Measurements from ENCODE around the gene DDI1.

Gene DDI1

DNA sequence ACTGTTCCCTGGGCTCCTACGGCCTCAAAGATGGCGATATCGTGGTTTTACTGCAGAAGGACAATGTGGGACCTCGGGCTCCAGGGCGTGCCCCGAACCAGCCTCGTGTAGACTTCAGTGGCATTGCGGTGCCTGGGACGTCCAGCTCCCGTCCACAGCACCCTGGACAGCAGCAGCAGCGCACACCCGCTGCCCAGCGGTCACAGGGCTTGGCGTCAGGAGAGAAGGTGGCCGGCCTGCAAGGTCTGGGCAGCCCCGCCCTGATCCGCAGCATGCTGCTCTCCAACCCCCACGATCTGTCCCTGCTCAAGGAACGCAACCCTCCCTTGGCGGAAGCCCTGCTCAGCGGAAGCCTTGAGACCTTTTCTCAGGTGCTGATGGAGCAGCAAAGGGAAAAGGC lies 555 bp downstream of the DDI1 start:
- in situ Hi-C loops (cut with HindIII; ENCODE audit: low sequenced_read_pairs), result no loop called here

- in situ Hi-C loops (cut with HindIII; ENCODE audit: low sequenced_read_pairs), result no loop called here
Measured at GRCh38 chr11:104041792-104042191, 5.4 kb downstream of the DDI1 start.

- in situ Hi-C loops (cut with HindIII; ENCODE audit: low sequenced_read_pairs), result no loop called here
Measured at GRCh38 chr11:104043142-104043541, 6.7 kb downstream of the DDI1 start.

DNA sequence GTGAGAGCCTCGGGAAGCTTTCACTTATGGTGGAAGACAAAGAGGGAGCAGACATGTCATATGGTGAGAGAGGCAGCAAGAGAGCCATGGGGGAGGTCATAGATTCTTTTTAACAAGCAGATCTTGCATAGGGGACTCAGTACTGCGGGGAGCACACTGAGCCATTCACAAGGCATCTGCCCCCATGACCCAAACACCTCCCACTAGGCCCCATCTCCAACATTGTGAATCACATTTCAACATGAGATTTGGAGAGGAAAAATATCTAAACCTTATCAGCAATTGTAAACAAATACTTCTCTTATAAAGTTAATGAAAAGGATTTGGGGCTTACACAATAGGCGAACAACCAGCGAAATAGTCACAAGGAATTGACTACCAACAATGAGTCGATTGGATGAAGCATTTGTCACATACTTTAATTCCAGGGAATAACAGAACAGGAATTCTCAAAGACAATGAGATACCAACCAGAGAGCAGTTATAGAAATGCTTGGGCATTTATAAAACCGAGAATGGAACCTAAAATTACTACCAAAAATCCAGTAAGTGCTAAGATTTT lies 7.3 kb downstream of the DDI1 start:
- in situ Hi-C loops (cut with HindIII; ENCODE audit: low sequenced_read_pairs), result no loop called here

GRCh38 chr11:104046331-104046730 lies 9.9 kb downstream of the DDI1 start:
- in situ Hi-C loops (cut with HindIII; ENCODE audit: low sequenced_read_pairs), result loop anchor here (5.0 kb wide), 1 partner anchor 96 kb away; no protein-coding TSS in a partner anchor

GRCh38 chr11:104046858-104047257 lies 10.4 kb downstream of the DDI1 start:
- in situ Hi-C loops (cut with HindIII; ENCODE audit: low sequenced_read_pairs), result loop anchor here (5.0 kb wide), 1 partner anchor 95 kb away; no protein-coding TSS in a partner anchor

- in situ Hi-C loops (cut with HindIII; ENCODE audit: low sequenced_read_pairs), result loop anchor here (5.0 kb wide), 1 partner anchor 93 kb away; no protein-coding TSS in a partner anchor
Measured at GRCh38 chr11:104049116-104049515, 12.7 kb downstream of the DDI1 start.

- in situ Hi-C loops (cut with HindIII; ENCODE audit: low sequenced_read_pairs), result no loop called here
Measured at GRCh38 chr11:104051778-104052177, 15.3 kb downstream of the DDI1 start.

GRCh38 chr11:104053743-104054478 lies 17.5 kb downstream of the DDI1 start:
- in situ Hi-C loops (cut with HindIII; ENCODE audit: low sequenced_read_pairs), result no loop called here

DNA sequence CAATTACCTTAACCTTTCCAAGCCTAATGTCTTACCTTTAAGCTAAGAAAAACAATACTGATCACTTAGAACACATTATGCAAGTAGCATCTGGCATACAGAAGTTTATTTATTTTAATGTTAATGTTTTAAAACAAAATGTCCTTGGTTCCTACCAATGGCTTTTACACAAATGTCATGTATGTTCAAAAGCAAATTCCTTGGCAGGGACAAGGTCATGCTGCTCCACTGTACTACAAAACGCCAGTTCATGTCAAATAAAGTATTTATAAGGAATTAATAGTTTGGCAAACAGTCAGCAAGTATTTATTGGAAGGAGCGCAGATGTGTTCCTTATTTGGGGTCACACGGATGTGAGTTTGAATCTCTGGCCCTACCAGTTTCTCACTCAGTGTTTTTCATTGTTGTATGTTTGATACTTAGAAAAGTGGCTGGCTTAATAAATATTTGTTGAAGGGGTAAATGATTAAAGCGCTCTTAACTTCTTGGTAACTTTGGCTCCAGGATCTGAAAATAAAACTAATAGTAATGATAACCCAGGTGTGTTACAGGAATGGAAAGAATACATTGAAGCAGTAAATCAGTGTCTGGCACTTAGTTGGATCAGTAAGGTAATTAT lies 18.6 kb downstream of the DDI1 start:
- in situ Hi-C loops (cut with HindIII; ENCODE audit: low sequenced_read_pairs), result no loop called here

DNA sequence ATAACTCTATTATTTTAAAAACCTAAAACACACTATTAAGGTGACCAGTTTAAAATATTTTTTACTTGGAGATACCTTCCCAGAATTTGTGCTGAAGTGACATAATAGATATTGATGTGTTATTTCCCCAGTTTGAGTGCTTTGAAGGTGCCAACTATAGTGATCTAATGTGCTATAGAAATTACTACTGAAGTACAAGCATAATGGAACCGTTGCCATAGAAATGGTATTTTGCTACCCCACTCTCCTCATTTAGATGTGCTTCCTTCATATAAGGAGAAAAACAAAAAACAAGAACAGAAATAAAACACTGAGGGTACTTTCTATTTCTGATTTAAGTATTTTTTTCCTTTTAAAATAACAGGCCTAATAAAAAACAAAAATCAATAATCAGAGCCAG lies 19.2 kb downstream of the DDI1 start:
- in situ Hi-C loops (cut with HindIII; ENCODE audit: low sequenced_read_pairs), result no loop called here

DNA sequence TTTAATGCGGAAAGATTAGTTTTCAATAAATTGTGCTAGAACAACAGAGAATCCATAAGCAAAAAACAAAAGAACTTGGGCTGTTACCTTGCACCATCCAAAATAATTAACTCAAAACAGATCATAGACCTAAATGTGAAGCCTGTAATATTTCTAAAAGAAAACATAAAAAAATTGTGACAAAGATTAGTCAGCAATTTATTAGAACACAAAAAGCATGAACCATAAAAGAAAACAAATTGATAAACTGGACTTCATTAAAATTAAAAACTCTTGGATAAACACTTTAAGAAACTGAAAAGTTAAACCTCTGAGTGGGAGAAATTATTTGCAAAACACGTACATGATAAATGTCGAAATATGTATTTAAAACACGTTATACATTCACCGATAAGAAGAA lies 21.5 kb downstream of the DDI1 start:
- in situ Hi-C loops (cut with HindIII; ENCODE audit: low sequenced_read_pairs), result no loop called here

DNA sequence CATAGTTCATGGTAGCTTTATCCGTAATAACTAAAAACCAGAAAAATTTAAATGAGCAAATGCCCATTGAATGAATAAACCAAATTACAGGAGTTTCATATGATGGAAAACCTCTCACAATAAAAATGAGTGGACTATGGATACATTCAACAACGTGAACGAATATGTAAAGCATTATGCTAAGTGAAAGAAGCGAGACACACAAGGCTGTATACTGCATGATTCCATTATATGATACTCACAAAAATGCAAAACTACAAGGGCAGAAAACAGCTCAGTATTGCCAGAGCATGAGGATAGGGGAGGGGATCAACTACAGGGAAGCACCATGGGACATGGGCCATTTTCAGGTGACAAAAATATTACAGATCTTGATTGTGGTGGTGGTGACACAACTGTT lies 22.2 kb downstream of the DDI1 start:
- in situ Hi-C loops (cut with HindIII; ENCODE audit: low sequenced_read_pairs), result no loop called here

- in situ Hi-C loops (cut with HindIII; ENCODE audit: low sequenced_read_pairs), result loop anchor here (5.0 kb wide), 1 partner anchor 62 kb away; no protein-coding TSS in a partner anchor
Measured at GRCh38 chr11:104060004-104060794, 23.8 kb downstream of the DDI1 start.

DNA sequence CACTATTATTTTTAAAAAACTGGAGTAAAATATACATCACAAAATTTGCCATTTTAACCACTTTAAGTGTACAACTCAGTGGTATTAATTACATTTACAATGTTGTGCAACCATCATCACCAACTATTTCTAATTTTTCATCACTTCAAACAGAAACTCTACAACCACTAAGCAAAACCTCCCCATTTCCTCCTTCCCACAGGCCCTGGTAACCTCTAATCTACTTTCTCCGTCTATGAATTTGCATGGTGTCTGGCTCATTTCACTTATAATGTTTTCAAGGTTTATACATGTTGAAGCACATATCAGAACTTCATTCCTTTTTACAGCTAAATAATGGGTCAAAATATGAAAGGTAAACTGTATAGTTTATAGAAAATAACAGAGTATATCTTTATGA lies 24.4 kb downstream of the DDI1 start:
- in situ Hi-C loops (cut with HindIII; ENCODE audit: low sequenced_read_pairs), result loop anchor here (5.0 kb wide), 1 partner anchor 61 kb away; no protein-coding TSS in a partner anchor

DNA sequence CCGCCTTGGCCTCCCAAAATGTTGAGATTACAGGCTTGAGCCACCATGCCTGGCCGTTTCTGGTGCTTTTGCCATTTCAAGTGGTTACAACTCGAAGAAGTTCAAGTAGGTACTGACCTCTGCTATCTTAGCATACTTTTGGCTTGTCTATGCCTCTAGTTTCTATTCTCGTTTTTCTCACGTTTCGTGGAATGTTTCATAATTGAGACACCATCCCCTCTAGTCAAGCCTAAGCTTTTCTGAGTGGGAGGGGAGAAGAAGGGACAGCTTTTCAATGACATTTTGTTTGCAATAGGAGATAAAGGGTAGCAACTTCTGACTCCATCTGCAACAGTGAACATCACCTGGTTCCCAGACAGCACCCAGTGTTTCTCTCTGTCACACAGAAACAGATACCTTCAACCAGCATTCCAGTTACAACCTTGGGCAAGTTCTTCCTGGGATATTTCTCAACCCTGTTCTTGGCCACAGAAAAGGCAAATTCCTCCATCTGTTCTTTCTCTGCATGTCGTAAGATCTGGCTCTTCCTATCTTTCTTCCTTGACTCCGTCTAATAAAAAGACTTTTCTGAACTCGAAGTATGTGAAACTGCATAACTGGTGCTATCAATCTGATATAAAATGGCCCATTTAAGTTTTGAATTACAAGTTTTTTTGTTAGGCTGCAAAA lies 25.5 kb downstream of the DDI1 start:
- in situ Hi-C loops (cut with HindIII; ENCODE audit: low sequenced_read_pairs), result loop anchor here (5.0 kb wide), 1 partner anchor 60 kb away; no protein-coding TSS in a partner anchor

DNA sequence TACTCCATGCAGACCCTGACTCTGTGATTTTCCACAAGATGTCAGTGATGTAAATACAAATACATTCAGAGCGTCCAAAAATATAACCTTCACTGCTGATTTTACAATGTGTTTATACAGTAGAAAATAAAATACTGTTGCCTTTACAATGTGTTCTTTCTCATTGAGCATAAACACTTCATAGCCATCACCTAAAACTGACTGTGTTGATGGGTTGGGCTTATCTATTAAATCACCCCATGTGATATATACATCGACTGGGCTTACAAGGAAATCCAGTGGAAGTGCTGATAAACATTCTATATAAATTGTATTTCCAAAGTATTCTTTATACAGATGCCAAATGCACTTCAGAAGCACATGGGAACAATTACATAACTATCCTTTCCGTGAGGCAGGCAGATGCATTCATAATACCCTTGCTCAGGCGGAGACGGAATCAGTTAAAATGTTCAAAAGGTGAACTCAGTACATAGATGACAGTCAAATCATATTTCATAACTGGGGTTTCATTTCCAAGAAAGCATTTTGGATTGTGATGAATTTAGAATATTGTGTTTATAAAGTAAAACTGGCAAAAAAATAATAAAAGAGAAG lies 27.7 kb downstream of the DDI1 start:
- in situ Hi-C loops (cut with HindIII; ENCODE audit: low sequenced_read_pairs), result loop anchor here (5.0 kb wide), 1 partner anchor 58 kb away; no protein-coding TSS in a partner anchor

- in situ Hi-C loops (cut with HindIII; ENCODE audit: low sequenced_read_pairs), result no loop called here
Measured at GRCh38 chr11:104067534-104067933, 31.1 kb downstream of the DDI1 start.

- in situ Hi-C loops (cut with HindIII; ENCODE audit: low sequenced_read_pairs), result no loop called here
Measured at GRCh38 chr11:104073950-104074705, 37.7 kb downstream of the DDI1 start.
